ENCODE results near the gene TNIP1.

GRCh38 chr5:151077967-151078366 is 2.9 kb downstream of the TNIP1 start:
- TF ChIP-seq TAF1 (IDR thresholded peaks at IDR 0.05; ENCODE audit: low read depth, low read length): no peak
- no peak for TF ChIP-seq POLR2A (IDR thresholded peaks at IDR 0.05; ENCODE audit: low read depth, low read length)
- TF ChIP-seq POLR2AphosphoS5 (IDR thresholded peaks at IDR 0.05; ENCODE audit: low read depth, low read length): no peak; the same call in 1 of the 2 replicates
- no peak for TF ChIP-seq PAX5 (IDR thresholded peaks at IDR 0.05; ENCODE audit: insufficient read depth, low read length, severe bottlenecking)
- no peak for TF ChIP-seq SPI1 (IDR thresholded peaks at IDR 0.05; ENCODE audit: low read depth, low read length)

All from GM12891 (cell line).